ENCODE measurements around the gene CIB2. TPM values are rescaled to one million over a fixed set of nuclear protein-coding genes. Genes with fewer than 3 reads are reported as not detected.

CIB2 gene
- total RNA-seq, 1 experiment from 2014 or later = 1.4 TPM

DNA sequence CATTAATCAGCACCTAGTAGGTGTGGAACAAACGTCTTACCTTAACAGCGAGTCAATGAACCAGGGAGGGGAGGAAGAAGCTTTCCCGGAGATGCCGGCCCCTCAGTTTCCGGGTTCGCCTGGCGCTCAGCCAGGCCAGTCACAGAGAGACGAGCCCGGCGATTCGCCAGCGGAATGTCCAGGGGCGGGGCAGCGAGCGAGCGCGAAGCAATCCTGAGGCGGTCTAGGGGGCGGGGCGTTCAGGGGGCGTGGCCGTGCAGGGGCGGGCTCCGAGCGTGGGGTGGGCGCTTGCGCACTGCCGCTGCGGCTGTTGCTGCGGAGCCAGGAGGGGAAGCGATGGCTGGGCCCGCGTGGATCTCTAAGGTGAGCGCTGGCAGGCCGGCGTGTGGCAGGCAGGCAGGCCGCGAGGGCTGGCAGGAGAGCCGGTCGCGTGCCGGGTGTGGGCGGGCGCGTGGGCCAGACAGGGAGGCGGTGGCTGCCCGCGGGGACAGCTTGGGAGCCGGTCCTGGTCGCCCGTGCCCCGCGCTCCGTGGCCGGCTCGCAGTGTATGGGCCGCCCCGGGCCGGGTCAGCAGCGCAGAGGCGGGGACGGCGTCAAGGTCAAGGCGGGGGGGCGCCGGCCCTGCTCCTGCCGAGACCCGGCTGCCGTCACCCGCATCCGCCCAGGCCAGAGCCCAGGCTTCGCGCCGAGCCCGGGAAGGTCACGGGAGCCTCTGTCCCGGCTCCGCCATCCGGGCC lies 18.0 kb upstream of the CIB2 start, which contains the start of gene IDH3A:
TSS of gene IDH3A (plus strand) at position 295 of the 737 bp plus-strand sequence. CDS start at position 337, 42 bp downstream.
- peak; percentile 94 for DNase-seq (ENCODE audit: low read depth)

DNA sequence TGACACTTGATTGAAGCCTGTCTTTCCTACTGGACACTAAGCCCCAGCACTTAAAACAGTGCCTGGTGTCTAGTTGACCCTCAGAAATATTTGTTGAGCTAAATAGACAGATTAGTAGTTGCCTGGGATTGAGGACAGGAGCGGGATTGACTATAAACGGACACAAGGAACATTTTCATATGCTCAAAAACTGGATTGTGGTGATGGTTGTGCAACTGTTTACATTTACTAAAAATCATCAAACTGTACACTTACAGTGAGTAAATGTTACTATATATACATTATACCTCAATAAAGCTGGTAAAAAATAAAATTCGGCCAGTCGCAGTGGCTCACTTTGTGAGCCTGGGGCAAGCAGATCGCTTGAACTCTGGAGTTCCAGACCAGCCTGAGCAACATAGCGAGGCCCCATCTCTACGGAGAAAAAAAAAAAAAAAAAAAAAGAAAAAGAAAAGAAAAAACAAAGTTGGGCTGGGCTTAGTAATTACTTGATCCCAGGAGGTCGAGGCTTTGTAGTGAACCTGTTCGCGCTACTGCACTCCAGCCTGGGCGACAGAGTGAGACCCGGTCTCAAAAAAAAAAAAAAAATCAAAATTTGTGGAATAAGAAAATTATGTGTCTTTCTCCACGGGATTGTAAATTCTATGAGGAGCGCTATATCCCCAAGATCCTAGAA lies 17.3 kb upstream of the CIB2 start:
- no peak for DNase-seq (ENCODE audit: low read depth)

DNA sequence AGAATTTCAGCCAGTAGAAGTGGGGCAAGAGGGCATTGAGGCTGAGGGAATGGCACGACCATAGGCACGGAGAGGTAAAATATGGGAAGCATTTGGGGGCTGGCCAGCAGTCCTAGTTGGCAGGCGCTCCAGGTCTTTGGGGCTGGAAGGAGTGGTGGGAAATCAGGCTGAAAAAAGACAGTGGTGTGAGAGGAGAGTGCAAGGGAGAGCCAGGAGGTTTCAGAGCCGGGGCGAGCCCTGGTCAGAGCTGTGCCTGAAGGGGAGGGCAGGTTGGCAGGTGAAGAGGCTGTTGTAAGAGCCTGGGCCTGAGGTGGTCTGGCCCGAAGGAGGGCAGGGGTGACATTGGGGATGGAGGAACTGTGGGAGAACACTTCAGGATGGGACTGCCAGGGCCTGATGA lies 16.3 kb upstream of the CIB2 start:
- DNase-seq (ENCODE audit: low read depth) = no peak

DNA sequence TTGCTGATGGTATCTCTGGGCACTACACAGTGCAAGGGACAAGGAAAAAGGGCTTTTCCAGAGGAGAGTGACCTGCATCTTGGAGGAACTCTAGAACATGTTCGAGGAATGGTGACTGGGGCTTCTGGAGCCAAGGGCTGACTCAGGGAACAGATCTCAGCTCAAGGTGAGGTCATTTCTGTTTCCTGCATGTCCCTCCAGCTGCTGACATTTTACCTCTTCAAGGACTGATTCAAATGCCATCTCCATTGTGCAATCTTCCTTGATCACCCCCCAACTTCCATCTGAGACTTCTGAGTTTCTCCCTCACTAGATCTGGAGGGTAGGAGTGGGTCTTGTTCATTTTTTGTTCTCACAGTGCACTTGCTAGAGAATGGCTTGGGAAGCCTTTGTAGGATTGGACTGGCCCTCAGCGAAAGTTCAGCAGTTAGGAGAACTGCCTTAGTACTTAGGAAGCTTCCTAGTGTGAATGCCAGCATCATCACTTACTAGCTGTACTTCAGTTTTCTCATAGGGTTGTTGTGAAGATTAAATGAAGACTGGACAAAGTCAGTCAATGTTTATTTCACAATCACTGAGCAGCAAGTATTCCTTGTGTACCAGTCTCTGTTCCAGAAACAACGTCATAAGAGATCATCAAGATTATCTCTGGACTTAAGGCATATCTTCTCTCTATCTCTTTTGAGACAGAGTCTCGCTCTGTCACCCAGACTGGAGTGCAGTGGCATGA lies 15.3 kb upstream of the CIB2 start:
- no peak for DNase-seq (ENCODE audit: low read depth)

DNA sequence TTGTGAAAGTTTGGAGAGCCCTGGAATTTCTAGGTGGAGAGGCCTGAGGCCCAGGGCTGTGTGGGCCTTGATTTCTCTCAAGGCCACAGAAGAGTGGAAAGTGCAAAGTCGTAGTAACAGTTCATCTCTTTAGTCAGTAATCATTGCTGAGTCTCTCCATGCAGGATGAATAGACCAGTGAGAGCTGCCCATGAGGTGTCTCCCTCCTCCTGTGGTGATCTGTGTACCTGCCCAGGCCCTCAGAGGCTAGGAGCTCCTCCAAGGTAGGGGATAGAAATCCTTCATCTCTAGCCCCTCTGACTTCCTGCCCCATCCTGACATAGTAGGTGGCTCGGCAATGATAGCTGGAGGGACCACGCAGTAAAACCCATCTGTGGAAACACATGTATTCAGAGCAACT lies 11.1 kb upstream of the CIB2 start:
- no peak for DNase-seq (ENCODE audit: low read depth)

DNA sequence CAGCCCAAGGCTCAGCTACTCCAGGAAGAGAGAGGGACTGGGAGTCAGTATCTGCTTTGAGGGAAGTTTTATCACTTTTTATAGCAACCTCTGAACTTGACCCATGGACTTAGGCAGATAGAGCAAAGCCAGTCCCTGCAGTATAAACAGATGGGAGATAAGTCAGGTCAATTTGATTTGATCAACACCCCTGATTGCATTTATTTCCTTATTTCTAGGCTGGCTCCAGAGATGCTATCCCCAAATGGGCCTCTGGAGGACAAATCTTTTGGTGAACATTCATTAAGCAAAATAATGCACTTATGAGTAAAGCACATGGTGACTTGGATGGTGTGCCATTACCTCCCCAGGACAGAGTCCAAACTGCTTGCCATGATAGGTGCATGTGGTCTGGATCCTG lies 9.0 kb upstream of the CIB2 start:
- DNase-seq (ENCODE audit: low read depth) = no peak

DNA sequence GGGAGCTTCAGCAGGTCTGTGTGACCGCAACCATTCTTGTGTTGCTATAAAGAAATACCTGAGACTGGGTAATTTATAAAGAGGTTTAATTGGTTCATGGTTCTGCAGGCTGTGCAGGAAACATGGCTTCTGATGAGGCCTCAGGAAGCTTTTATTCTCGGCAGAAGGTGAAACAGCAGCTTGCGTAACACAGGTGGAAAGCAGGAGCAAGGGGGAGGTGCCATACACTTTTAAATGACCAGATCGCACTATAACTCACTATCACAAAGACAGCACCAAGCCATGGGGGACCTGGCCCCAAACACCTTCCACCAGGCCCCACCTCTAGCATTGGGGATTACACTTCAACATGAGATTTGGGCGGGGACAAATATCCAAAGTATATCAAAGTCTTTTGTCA lies 8.3 kb upstream of the CIB2 start:
- DNase-seq (ENCODE audit: low read depth) = no peak

DNA sequence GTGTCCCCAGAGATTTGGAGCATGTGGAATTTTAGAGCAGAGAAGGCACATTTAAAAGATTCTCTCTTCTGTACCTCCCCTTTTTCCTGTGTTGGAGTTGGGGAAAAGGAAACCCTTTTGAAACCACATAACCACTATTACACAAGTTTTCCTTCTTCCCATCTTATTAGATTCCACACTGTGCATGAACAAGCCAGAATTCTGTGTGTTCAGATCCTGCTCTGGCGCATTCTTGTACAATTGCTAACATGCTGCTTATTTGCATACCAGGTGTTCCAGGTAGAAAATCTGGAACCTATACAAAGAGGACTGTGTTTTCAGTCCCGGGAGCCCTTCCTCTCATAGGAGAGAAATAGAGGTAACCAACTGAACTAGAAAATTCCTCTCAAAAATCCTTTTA lies 2.6 kb upstream of the CIB2 start:
- no peak for DNase-seq (ENCODE audit: low read depth)

DNA sequence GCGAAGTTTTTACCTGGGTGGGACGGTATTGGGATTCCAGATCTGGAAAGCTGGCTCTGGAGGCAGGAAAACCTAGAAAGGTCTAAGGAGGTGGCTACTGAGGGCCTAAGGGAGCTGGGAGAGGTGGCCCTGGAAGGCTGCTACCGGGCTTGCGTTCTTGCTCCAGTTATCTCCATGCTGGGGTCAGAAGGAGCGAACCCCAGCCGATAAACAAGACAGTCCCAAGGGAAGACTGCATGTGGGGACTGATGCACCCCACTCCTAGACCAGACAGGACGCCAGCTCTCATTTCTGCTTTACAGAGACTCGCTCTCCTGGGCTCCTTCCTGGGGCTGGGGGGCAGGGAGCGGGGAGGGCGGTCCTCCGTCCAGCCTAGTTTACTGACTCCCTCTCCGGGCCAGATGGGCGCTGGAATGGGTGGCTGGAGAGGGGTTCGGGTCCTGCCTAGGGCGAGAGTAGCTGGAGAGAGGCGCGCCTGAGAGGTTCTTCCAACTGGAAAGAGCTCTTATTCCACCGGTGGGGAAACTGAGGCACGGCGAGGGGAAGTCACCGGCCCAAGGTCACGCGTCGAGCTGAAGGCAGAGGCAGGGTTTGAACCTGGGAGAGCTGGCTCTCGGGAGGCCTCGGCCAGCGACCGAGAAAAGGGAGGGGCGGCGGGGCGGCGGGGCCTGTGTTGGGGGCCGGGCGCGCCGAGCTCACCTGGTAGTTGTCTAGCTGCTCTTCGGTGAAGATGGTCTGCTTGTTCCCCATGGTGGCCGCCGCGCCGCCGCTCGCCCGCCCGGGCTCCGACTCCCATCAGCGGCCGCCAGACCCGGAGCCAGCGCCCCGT lies 565 bp downstream of the CIB2 start:
- no peak for DNase-seq (ENCODE audit: low read depth)

DNA sequence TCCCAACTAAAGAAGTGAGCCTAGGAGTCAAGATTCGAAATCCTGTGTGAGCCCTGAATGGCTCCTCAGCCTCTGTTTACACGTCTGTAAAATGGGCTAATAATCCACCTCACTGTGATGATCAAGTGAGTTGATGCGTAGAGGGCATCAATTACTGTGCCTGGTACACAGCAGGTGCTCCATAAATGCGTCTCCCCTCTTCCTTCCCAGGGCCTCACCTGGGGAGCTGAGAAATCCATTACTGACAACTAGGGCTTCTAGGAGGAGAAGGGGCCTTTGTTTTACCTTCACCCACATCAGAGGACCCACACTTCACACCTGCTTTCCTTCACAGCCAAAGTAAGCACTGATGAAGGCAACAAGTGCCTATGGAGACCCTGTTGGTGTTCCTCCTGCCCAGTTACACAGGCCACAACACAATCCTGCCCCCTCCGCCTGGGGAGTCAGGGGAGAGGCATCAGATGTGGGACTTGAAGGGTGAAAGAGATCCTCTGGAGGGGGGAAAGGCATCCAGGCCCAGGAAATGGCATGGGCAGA lies 1.4 kb downstream of the CIB2 start:
- no peak for DNase-seq (ENCODE audit: low read depth)

DNA sequence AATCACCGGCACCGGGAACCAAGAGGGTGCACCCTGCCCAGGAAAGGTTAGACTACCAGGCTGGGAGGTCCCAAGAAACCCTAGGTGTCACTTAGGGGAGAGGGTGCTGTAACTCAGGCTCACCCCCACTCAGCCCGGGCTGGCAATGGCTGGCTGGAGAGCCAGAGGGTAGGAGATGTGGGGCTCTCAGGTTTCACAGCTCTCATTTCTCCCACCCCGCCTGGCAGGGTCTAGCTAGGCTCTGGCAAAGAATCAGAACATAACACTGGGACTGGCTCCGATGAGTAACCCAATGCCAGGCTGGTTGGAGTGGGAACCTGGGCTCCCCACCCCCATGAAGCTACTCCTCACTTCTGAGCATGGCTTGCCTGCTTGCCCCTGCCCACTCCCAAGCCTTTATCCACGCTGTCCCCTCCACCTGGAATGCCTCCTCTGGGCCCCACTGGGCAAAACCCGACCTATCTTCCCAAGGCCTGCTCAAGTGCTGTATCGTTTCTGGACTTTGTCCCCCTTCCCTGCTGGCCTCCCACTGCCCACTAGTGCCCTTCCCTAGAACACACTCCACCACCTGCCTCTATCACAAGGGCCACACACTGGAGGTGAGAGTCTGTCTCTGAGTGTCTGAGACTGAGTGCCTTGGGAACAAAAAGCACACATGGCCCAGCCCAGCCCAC lies 2.0 kb downstream of the CIB2 start:
- DNase-seq (ENCODE audit: low read depth) = no peak

DNA sequence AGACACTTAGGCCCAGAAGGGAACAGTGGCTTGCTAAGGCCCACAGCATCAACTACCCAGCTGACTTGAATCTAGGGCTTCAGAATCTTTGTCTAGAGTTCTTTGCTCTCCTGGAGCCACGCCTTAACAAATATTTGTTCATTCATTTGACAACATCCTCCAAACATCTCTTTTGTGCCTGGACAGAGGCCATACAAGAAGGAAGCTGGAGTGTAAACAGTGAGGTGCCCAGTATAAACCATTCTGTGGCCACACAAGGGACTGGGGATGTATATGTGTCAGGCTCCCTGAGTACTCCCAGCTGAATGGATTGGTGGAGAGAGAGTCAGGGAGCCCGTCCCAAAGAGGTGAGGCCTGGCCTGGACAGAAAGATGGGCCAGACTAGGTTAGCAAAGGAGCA lies 3.4 kb downstream of the CIB2 start:
- DNase-seq (ENCODE audit: low read depth) = no peak

DNA sequence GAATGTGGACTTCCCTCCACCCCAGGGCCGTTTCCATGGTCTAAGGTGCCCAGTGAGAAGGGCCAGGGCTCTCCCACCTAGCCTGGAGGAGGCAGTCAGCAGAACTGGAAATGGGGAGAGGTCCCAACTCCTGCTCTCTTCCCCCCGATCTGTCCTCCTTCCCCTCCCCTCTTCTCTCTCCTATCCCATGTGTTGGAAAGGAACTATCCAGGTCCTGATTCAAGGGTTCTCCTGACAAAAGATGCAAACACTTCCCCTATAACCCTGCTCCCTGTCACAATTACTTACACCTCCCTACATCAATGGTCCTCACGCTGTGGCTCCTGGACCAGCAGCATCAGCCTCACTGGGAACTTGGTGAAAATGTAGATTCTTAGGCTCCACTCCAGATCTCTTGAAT lies 6.0 kb downstream of the CIB2 start:
- no peak for DNase-seq (ENCODE audit: low read depth)

DNA sequence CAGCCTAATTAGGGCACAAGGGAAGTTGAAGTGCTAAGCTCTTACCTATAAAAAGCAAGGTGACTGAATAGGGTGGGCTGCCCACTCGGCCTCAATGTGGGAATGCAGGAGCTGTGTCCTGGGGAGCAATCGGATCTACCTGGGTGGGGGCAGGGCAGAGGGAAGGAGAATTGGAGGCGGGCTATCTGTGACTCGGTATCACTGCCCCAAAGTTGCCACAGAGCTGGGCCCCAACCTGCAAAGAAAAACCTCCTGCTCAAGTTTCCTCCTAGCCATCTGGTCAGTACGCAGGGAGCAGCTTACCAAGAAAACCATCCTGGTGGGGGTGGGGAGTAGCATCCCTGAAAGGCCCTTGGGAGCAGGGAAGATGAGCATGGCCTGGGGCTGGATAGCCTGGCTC lies 10.7 kb downstream of the CIB2 start:
- no peak for DNase-seq (ENCODE audit: low read depth)

DNA sequence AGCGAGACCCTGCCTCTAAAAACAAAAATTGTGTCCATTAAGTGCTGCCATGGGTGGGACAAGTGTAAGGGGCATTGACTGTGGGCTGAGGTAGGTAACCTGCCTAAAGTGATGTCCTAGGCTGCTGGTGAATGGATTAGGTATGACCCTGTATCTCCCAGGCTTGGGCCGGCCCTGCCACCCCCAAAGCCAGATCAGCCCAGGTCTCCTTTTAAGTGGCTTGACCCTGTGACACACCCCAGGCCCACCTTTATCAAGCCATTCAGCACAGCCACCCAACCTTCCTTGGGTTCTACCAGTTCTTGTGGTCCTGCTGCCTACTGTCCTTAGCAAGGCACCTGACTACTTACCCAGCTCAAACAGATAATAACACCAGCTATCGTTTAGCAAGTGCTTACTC lies 18.7 kb downstream of the CIB2 start:
- no peak for DNase-seq (ENCODE audit: low read depth)

DNA sequence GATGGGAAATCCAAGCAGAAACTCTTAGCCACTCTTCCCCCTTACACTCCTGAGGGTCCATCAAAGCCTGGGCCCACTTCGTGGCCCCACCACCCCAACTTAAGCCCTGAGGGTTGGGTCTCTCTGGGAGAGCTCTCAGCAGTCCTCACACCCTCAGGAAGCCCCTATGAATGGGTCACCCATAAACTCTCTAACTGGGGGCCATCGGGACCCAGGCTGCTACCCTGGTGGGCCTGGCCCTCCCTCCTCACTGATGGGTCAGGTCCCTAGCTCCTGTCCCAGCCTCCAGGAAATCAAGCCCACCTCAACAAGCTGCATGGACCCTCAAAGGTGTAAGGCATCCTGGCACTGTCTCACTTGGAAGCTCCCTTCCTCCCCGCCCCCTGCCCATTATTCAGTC lies 19.5 kb downstream of the CIB2 start:
- DNase-seq (ENCODE audit: low read depth) = no peak

DNA sequence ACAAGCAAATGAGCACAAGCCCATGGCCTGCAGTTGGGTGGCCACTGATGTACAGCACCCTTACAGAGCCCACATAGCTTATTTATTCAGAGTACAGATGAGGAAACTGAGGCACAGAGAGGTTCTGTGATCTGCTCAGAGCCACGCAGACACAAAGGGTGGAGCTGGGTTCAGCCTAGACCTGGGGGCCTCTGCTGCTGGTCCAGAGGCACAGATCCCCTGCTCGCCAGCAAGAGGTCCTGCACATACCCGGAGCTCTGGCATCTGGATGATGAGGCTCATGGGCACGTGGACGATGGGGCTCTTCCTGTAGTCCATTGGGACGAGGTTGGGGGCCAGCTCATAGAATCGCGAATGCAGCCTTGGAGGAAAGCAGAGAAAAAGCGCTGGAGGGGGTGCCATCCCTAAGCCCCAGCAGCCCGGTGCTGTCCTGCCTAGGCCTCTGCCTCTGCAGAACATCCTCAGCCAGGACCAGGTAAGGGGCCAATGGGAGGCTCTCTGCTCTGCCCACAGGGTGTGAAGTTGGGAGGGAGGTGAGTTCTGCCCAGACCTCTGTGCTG lies 20.2 kb downstream of the CIB2 start:
- DNase-seq (ENCODE audit: low read depth) = no peak

DNA sequence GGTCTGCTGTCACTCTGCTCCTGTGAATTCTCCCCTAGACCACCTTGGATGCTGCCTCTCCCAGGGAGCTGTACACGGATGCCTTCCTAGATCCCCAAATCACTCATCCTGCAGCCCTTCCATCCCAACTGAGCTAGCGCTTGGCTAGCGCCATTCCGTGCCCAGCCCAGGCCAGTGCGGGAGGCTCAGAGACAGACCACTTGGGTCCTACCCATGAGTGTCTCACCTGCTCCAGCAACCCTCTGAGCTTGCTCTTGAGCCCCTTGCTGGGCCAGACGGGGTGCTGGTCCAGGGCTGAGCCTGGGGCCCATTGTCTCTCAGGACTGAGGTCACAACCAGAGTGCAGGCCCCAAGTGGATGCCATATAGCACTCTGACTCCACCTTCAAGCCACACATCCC lies 21.1 kb downstream of the CIB2 start:
- DNase-seq (ENCODE audit: low read depth) = no peak

DNA sequence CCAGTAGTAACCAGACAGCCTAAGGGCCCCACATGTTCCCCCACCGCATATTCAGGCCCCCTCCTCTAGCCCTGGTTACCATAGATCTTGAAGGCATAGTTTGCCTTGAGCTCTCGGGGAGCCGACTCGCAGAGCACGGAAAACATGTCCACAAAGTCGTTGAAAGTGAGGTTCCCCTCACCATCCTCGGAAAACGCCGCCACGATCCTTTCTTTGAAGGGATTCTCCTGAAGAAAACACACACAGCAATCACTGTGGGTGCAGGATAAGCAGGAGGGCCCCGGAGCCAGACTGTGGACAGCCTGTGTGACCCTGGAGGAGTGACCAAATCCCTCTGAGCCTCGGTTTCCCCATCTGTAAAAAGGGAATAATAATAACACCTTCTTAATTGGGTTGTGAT lies 22.1 kb downstream of the CIB2 start:
- no peak for DNase-seq (ENCODE audit: low read depth)

DNA sequence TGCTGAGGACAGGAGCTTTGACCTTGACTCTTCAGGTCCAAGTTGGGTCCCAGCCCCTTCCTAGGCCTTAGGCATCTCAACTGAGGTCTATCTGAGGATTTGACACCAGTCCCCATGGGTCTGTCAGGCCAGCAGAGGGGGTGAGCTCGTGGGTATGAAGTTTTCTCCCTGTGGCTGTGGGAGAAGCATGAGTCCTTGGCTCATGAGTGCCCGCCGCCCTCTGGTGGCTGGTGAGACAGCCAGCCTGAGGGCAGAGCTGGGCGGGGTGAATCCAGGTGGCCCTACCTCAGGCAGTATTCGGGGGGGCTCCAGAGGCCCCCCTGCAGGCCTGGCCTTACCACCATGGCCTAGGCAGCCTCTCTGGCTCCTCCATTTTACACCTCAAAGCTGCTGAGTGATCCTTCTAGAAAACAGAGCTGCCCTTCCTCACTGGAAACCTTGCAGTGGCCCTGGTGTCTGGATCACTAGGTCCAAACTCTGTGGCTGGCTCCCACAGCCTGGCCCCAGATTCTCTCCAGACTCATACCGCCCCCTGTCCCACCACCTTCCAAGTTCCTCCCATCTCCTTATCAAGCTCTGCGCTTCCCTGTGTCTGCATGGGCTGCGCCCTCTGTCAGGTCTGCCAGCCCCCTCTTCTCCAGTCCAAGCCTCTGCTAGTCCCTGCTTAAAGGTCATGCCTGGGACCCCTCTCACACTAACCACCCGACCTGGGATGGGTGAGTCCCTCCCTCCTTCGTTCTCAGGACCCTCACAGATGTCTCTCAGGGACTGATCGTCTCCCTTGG lies 22.8 kb downstream of the CIB2 start:
- DNase-seq (ENCODE audit: low read depth) = peak; percentile 84
